ENCODE data around the gene DENND4B. TPM values are rescaled to one million over a fixed set of nuclear protein-coding genes. Genes with fewer than 3 reads are reported as not detected.

The DENND4B gene
- total and polyA plus RNA-seq, 2 experiments from 2014 or later, result 15.4 to 22.3 TPM

- peaks cover 9% of the 10 kb centered on the region for H4K20me1 ChIP-seq (ENCODE audit: insufficient read depth, poor library complexity, severe bottlenecking)
- H3K36me3 ChIP-seq (replicated peaks; ENCODE audit: insufficient read depth, low read depth), result no peaks in the 10 kb centered on the region
- H3K4me3 ChIP-seq, result no peak overlapping the region
- TF ChIP-seq EZH2 (IDR thresholded peaks at IDR 0.05; ENCODE audit: borderline replicate concordance) (no peak), EZH2phosphoT487 (IDR thresholded peaks at IDR 0.05; ENCODE audit: low read depth, severe bottlenecking, unreplicated experiment) (no peak), CTCF (IDR thresholded peaks at IDR 0.05; ENCODE audit: poor library complexity) (no peak)
- no peak for DNase-seq (ENCODE audit: low spot score)
- no peaks in the 10 kb centered on the region for H3K27me3 ChIP-seq
- no peak overlapping the region for H2AFZ ChIP-seq
- peaks cover 46% of the 10 kb centered on the region for H3K79me2 ChIP-seq
- no peaks in the 10 kb centered on the region for H3K9me2 ChIP-seq (replicated peaks; ENCODE audit: insufficient read depth)
- WGBS (ENCODE audit: low lambda C conversion rate, missing lambda C conversion rate), result 95% methylated on average over 8 of the region's 8 CpGs
- peaks cover 23% of the 10 kb centered on the region for H3K4me1 ChIP-seq (ENCODE audit: insufficient read depth)
- no peaks in the 10 kb centered on the region for H3K9me3 ChIP-seq (ENCODE audit: low read depth)
- peak overlapping the region; percentile 49 for H3K27ac ChIP-seq
- no peak overlapping the region for H3K4me2 ChIP-seq
Measured at GRCh38 chr1:153987621-153988020, 41.1 kb upstream of the DENND4B start.

GRCh38 chr1:153985941-153986761, 39.6 kb upstream of the DENND4B start, which contains the start of gene RAB13:
RAB13 (minus strand) TSS chr1:153986339; CDS start chr1:153986236, 103 bp downstream.
- Histone ChIP-seq H3K9me3 (ENCODE audit: low read depth) (no peaks in the 10 kb centered on the region), H3K4me3 (peak within 1 kb of the TSS; percentile 64), H3K4me2 (peak within 1 kb of the TSS; percentile 94), H3K27ac (peak within 1 kb of the TSS; percentile 89), H3K36me3 (replicated peaks; ENCODE audit: insufficient read depth, low read depth) (no peaks in the 10 kb centered on the region), H3K27me3 (no peaks in the 10 kb centered on the region), H3K79me2 (peaks cover 32% of the 10 kb centered on the region), H4K20me1 (ENCODE audit: insufficient read depth, poor library complexity, severe bottlenecking) (no peaks in the 10 kb centered on the region), H3K4me1 (ENCODE audit: insufficient read depth) (peaks cover 13% of the 10 kb centered on the region), H3K9me2 (replicated peaks; ENCODE audit: insufficient read depth) (no peaks in the 10 kb centered on the region), H2AFZ (peak within 1 kb of the TSS; percentile 83)
- peak; percentile 95 for DNase-seq (ENCODE audit: low spot score)
- 1% methylated on average over 16 of the region's 32 CpGs for WGBS (ENCODE audit: low lambda C conversion rate, missing lambda C conversion rate)
- no peak for TF ChIP-seq EZH2phosphoT487 (IDR thresholded peaks at IDR 0.05; ENCODE audit: low read depth, severe bottlenecking, unreplicated experiment)
- TF ChIP-seq EZH2 (IDR thresholded peaks at IDR 0.05; ENCODE audit: borderline replicate concordance), result no peak
- no peak for TF ChIP-seq CTCF (IDR thresholded peaks at IDR 0.05; ENCODE audit: poor library complexity)

- no peak for TF ChIP-seq CTCF (IDR thresholded peaks at IDR 0.05; ENCODE audit: poor library complexity)
- TF ChIP-seq EZH2 (IDR thresholded peaks at IDR 0.05; ENCODE audit: borderline replicate concordance), result no peak
- TF ChIP-seq EZH2phosphoT487 (IDR thresholded peaks at IDR 0.05; ENCODE audit: low read depth, severe bottlenecking, unreplicated experiment), result no peak
- peak overlapping the region; percentile 89 for H3K27ac ChIP-seq
- 7% methylated on average over 7 of the region's 7 CpGs for WGBS (ENCODE audit: low lambda C conversion rate, missing lambda C conversion rate)
- peak overlapping the region; percentile 83 for H2AFZ ChIP-seq
- DNase-seq (ENCODE audit: low spot score), result peak; percentile 73
- H3K4me3 ChIP-seq, result peak overlapping the region; percentile 64
- H3K9me2 ChIP-seq (replicated peaks; ENCODE audit: insufficient read depth), result no peaks in the 10 kb centered on the region
- peaks cover 13% of the 10 kb centered on the region for H3K4me1 ChIP-seq (ENCODE audit: insufficient read depth)
- H3K27me3 ChIP-seq, result no peaks in the 10 kb centered on the region
- H3K9me3 ChIP-seq (ENCODE audit: low read depth), result no peaks in the 10 kb centered on the region
- H4K20me1 ChIP-seq (ENCODE audit: insufficient read depth, poor library complexity, severe bottlenecking), result no peaks in the 10 kb centered on the region
- H3K4me2 ChIP-seq, result peak overlapping the region; percentile 94
- no peaks in the 10 kb centered on the region for H3K36me3 ChIP-seq (replicated peaks; ENCODE audit: insufficient read depth, low read depth)
- peaks cover 27% of the 10 kb centered on the region for H3K79me2 ChIP-seq
Measured at GRCh38 chr1:153985341-153985912, 38.9 kb upstream of the DENND4B start.
